GM12878 (cell line): ENCODE data around the gene RPL12. TPM values are rescaled to one million over a fixed set of nuclear protein-coding genes. Genes with fewer than 3 reads are reported as not detected.

Experiments
- ATAC-seq: fragments of 200-7000 bp; cut with Tn5 transposase; 3 replicates; pipeline ENCODE4 v1.9.1; 2020; ENCODE audit warnings: mild to moderate bottlenecking, moderate library complexity
- BruUV-seq: library from RNA; stranded (reverse); fragments of 400-500 nt; replicated peaks from 2 replicates; lab custom pipeline; 2021; lab: Mats Ljungman, UMichigan
- CTCF ChIA-PET: fragments of 300-600 bp; sonication (Branson Sonifier 250); formaldehyde crosslinking; extraction: SDS; loops from one replicate; lab custom pipeline; 2021; ENCODE audit warnings: inconsistent platforms; lab: Yijun Ruan, JAX
- POLR2A ChIA-PET: fragments of 350-600 bp; formaldehyde crosslinking; extraction: SDS; loops from one replicate; lab custom pipeline; 2021; ENCODE audit warnings: inconsistent platforms; lab: Charles Lee
- RAD21 ChIA-PET: fragments of 300-600 bp; sonication (Branson Sonifier 250); formaldehyde crosslinking; loops from one replicate; lab custom pipeline; 2023; ENCODE audit warnings: antibody characterized with exemption; ENCODE audit not compliant: unreplicated experiment; lab: Charles Lee
- SMC1A ChIA-PET: fragments of 300-600 bp; sonication (Branson Sonifier 250); formaldehyde crosslinking; loops from one replicate; lab custom pipeline; 2023; ENCODE audit not compliant: unreplicated experiment, uncharacterized antibody; lab: Charles Lee
- DNase-seq: peaks from one replicate; pipeline ENCODE4 v3.0.0-alpha.2; 2011; ENCODE audit warnings: low read depth, low spot score
- FAIRE-seq: peaks from 3 replicates; lab custom pipeline; 2011; peaks lifted over from hg19 to GRCh38; lab: Jason Lieb, UNC
- H2AFZ ChIP-seq: 2 replicates; pipeline ENCODE4 v1.6.0; 2011; ENCODE audit warnings: low read depth, low read length, control low read depth; ENCODE audit not compliant: control insufficient read depth
- H3K27ac ChIP-seq: 2 replicates; pipeline ENCODE4 v1.5.1; 2011; ENCODE audit warnings: control low read depth; ENCODE audit not compliant: control insufficient read depth, insufficient read depth
- H3K27me3 ChIP-seq, 2 experiments: replicated peaks in 1 of 2; 2 replicates each; pipeline versions ENCODE4 v1.6.0 to v1.6.1; 2011; ENCODE audit warnings: low read length in 1 of 2; ENCODE audit not compliant: control insufficient read depth in 2 of 2, insufficient read depth in 2 of 2
- H3K36me3 ChIP-seq, 2 experiments: 2 replicates each; pipeline ENCODE4 v1.5.1; 2011; ENCODE audit warnings: low read length in 1 of 2; ENCODE audit not compliant: control insufficient read depth in 2 of 2, insufficient read depth in 2 of 2
- H3K4me1 ChIP-seq: 2 replicates; pipeline ENCODE4 v1.6.1; 2011; ENCODE audit warnings: mild to moderate bottlenecking, low read length, moderate library complexity, mixed read lengths; ENCODE audit not compliant: control insufficient read depth, insufficient read depth
- H3K4me2 ChIP-seq: 2 replicates; pipeline ENCODE4 v1.6.0; 2011; ENCODE audit warnings: control low read depth; ENCODE audit not compliant: control insufficient read depth, insufficient read depth
- H3K4me3 ChIP-seq: fragments of 200-600 bp; sonication (generic); 2 replicates; pipeline ENCODE4 v1.5.1; 2016
- H3K79me2 ChIP-seq: 2 replicates; pipeline ENCODE4 v1.6.0; 2011; ENCODE audit warnings: low read length; ENCODE audit not compliant: control insufficient read depth, insufficient read depth
- H3K9ac ChIP-seq: 2 replicates; pipeline ENCODE4 v1.8.0; 2011; ENCODE audit warnings: low read length, control low read depth, mixed read lengths; ENCODE audit not compliant: control insufficient read depth, insufficient read depth
- H3K9me3 ChIP-seq: replicated peaks from 3 replicates; pipeline ENCODE4 v1.5.1; 2011; ENCODE audit warnings: mild to moderate bottlenecking, low read length; ENCODE audit not compliant: control insufficient read depth, insufficient read depth
- H4K20me1 ChIP-seq: 2 replicates; pipeline ENCODE4 v1.6.0; 2011; ENCODE audit not compliant: control insufficient read depth, insufficient read depth
- CEBPB ChIP-seq, 2 experiments: fragments of 150-350 bp in 1 of 2; IDR thresholded peaks; 2 replicates each; pipeline ENCODE4 v1.6.1; 2012 to 2014; ENCODE audit warnings: low read depth in 2 of 2, low read length in 2 of 2, borderline replicate concordance in 1 of 2, inconsistent platforms in 1 of 2
- CREM ChIP-seq: IDR thresholded peaks from 2 replicates; pipeline ENCODE4 v1.6.1; 2014; ENCODE audit warnings: antibody characterized with exemption, low read depth
- EP300 ChIP-seq, 2 experiments: fragments of 150-350 bp in 1 of 2; IDR thresholded peaks; 2 replicates each; pipeline ENCODE4 v1.6.1; 2011 to 2012; ENCODE audit warnings: low read depth in 2 of 2, low read length in 2 of 2, borderline replicate concordance in 1 of 2, improper control_type of control experiment in 1 of 2, inconsistent platforms in 1 of 2; ENCODE audit not compliant: control insufficient read depth in 1 of 2
- FOXK2 ChIP-seq: fragments of 450-650 bp; IDR thresholded peaks from 2 replicates; pipeline ENCODE4 v1.6.1; 2017; ENCODE audit warnings: mild to moderate bottlenecking, moderate library complexity
- POLR2A ChIP-seq: IDR thresholded peaks from 2 replicates; pipeline ENCODE4 v1.6.1; 2011; ENCODE audit warnings: low read depth, mild to moderate bottlenecking, low read length
- POLR2AphosphoS5 ChIP-seq: IDR thresholded peaks from 2 replicates; pipeline ENCODE4 v1.6.1; 2011; ENCODE audit warnings: mild to moderate bottlenecking, low read length, inconsistent platforms
- SPI1 ChIP-seq: IDR thresholded peaks from 2 replicates; pipeline ENCODE4 v1.6.1; 2011; ENCODE audit warnings: low read depth, mild to moderate bottlenecking, low read length, moderate library complexity, borderline replicate concordance; ENCODE audit not compliant: insufficient read depth
- ZNF274 ChIP-seq: IDR thresholded peaks from one replicate; pipeline ENCODE4 v1.8.0; 2011; ENCODE audit not compliant: insufficient read length, insufficient read depth
- WGBS: methylation state at CpG from one replicate; pipeline ENCODE4 v1.1.6; 2016; ENCODE audit warnings: low lambda C conversion rate; ENCODE audit not compliant: insufficient replicate concordance, insufficient coverage; ENCODE audit errors: missing lambda C conversion rate; 5-methylcytosine and 5-hydroxymethylcytosine counted together
- in situ Hi-C: fragments of 300-500 bp; cut with MboI; formaldehyde crosslinking; loops from 9 replicates; pipeline ENCODE4 v1.14.3; 2018; ENCODE audit warnings: mixed read lengths
- intact Hi-C: fragments of 100-400 bp; cut with micrococcal nuclease; formaldehyde crosslinking; loops from one replicate; pipeline ENCODE4 v1.14.2; 2022; ENCODE audit not compliant: unreplicated experiment
- polyA plus RNA-seq, 11 experiments: library from polyadenylated mRNA; depleted of rRNA in 4 of 11; unstranded in 6 of 11; stranded (reverse) in 5 of 11; fragments of >200 nt; fragmentation: Nextera tagmentation in 4 of 11; fragmentation: Illumina TruSeq in 1 of 11; extraction: Ambion mirVana in 4 of 11; extraction: Trizol in 1 of 11; gene quantifications; 1 replicate in 1 of 11; 2 replicates in 10 of 11; pipeline versions ENCODE4 v1.2.1 to v1.2.3, GENCODE V29; 2011 to 2016; ENCODE audit warnings: inconsistent platforms in 2 of 11, missing spikeins in 2 of 11, low read depth in 1 of 11
- total RNA-seq, 4 experiments: library from RNA; depleted of rRNA in 3 of 4; stranded (reverse); fragments of >200 nt in 3 of 4; fragmentation: Illumina TruSeq in 1 of 4; extraction: Trizol in 1 of 4; gene quantifications; 2 replicates each; pipeline versions ENCODE4 v1.2.1 to v1.2.3, GENCODE V29; 2013 to 2021
- TF ChIP-seq, protein P1 (sequence below): IDR thresholded peaks from 2 replicates; pipeline ENCODE4 v1.6.1; 2011; ENCODE audit warnings: borderline replicate concordance, low read depth, mild to moderate bottlenecking, moderate library complexity, low read length; ENCODE audit not compliant: insufficient read depth, poor library complexity, severe bottlenecking

RPL12 gene
- total and polyA plus RNA-seq, 10 of the 15 experiments (the other 5 are each of a cell fraction or from before 2014, with no cell fraction given), result 961 to 5,544 (median 2,858) TPM

DNA sequence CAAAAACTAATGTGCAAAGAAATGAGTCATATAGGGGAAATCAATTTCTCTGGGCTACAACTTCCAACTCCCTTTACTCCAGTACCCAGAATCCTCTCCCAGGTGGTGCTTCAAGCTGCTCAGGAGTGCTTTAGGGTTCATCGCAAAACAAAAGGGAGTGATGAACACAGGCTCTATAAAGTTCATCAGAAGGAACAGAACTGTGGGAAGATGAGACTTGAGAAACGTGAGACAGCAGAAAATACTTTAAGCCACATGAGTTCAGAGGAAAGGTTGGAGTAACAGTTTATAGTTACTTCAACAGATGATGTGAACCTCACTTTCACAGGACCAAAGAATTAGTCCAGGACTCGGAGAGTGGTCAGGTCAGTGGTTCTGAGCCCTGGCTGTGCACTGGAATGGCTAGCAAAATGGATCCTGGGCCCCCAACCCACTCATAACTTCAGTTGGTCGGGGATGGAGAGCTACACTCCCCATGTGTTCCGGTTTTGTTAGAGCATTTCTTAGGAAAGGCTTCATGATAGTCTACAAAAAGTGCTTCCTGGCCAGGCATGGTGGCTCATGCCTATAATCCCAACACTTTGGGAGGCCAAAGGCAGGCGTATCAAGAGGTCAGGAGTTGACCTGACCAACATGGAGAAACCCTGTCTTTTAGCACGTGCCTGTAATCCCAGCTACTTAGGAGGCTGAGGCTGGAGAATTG, 4.3 kb downstream of the RPL12 start:
- Histone ChIP-seq H3K36me3 (peaks cover 20 to 62% of the 10 kb centered on the region in 2 experiments), H3K4me3 (no peak overlapping the region), H2AFZ (no peak overlapping the region), H3K4me1 (no peaks in the 10 kb centered on the region), H3K9ac (no peak overlapping the region), H4K20me1 (peaks cover 11% of the 10 kb centered on the region), H3K27ac (no peak overlapping the region), H3K9me3 (peaks cover 11% of the 10 kb centered on the region), H3K79me2 (peaks cover 43% of the 10 kb centered on the region), H3K27me3 (no peaks in the 10 kb centered on the region), H3K4me2 (no peak overlapping the region)
- ChIA-PET RAD21 (no interaction called here), CTCF (interaction anchor here (0.9 to 1.6 kb wide), 2 partner anchors 8 to 31 kb away, joined by 3 to 4 read pairs; no protein-coding TSS in a partner anchor), POLR2A (no interaction called here), SMC1A (interaction anchor here (1.5 kb wide), 1 partner anchor 13 kb away, joined by 3 read pairs; no protein-coding TSS in a partner anchor)
- BruUV-seq, result no TSS peak
- in situ Hi-C loops, result no loop called here
- ATAC-seq, result no peak
- no peak for DNase-seq
- TF ChIP-seq POLR2AphosphoS5, result peak; percentile 26
- TF ChIP-seq POLR2A, result 0 out of 2 replicates have a peak, but pooled peaks have one; percentile 28
- TF ChIP-seq SPI1, result no peak
- no peak for FAIRE-seq
- WGBS, result 73% methylated on average over 7 of the region's 7 CpGs
- intact Hi-C loops, result no loop called here

DNA sequence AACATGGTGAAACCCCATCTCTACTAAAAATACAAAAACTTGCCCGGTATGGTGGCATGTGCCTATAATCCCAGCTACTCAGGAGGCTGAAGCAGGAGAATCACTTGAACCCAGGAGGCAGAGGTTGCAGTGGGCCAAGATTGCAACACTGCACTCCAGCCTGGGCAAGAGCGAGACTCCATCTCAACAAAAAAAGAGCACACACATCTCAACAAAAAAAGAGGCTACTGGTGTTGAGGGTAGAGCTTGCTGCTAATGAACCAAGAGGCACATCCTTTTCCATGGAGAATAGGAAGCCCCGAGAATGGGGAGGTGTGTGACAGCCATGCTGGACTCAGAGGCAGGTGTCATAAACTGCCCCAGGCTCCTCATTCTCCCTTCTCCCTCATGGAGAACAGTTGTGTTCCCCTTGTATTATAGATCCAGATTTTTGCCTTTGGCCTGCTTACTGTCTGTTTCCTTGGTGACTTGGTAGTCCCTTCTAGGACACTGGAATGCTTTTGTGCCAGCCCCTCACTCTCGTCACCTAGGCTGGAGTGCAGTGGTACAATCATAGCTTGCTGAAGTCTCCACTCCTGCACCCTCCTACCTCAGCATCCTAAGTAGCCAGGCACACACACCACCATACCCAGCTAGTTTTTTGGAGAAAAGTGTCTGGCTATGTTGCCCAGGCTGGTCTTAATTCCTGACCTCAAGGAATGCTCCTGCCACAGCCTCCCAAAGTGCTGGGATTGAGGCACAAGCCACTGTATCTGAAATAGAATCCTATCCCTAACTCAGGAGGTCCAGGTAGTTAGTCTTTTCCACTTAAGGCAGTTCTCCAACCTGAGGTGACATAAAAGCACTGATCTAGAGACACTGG, 5.1 kb downstream of the RPL12 start:
- H3K36me3 ChIP-seq, result peaks cover 20 to 62% of the 10 kb centered on the region in 2 experiments
- ChIA-PET CTCF (interaction anchor here (0.9 to 1.6 kb wide), 2 partner anchors 9 to 31 kb away, joined by 3 to 4 read pairs; no protein-coding TSS in a partner anchor), POLR2A (no interaction called here), RAD21 (no interaction called here), SMC1A (no interaction called here)
- no peak overlapping the region for H2AFZ ChIP-seq
- H3K27ac ChIP-seq, result no peak overlapping the region
- FAIRE-seq (no peak), DNase-seq (no peak), ATAC-seq (no peak)
- no peaks in the 10 kb centered on the region for H3K4me1 ChIP-seq
- H3K4me2 ChIP-seq, result no peak overlapping the region
- WGBS, result 48% methylated on average over 4 of the region's 4 CpGs
- BruUV-seq, result no TSS peak
- in situ Hi-C loops (no loop called here), intact Hi-C loops (no loop called here)
- H3K9ac ChIP-seq, result no peak overlapping the region
- no peaks in the 10 kb centered on the region for H3K27me3 ChIP-seq
- H4K20me1 ChIP-seq, result peaks cover 11% of the 10 kb centered on the region
- H3K79me2 ChIP-seq, result peaks cover 36% of the 10 kb centered on the region
- peaks cover 11% of the 10 kb centered on the region for H3K9me3 ChIP-seq
- no peak overlapping the region for H3K4me3 ChIP-seq
- TF ChIP-seq FOXK2 (no peak), EP300 (IDR thresholded peaks at IDR 0.05; ENCODE audit: borderline replicate concordance in 1 of 2, control insufficient read depth in 1 of 2, low read depth in 2 of 2, low read length in 2 of 2) (no peak), CREM (no peak), ZNF274 (no peak), CEBPB (IDR thresholded peaks at IDR 0.05; ENCODE audit: borderline replicate concordance in 1 of 2, low read depth in 2 of 2, low read length in 2 of 2) (no peak)
- TF ChIP-seq, protein P1, sequence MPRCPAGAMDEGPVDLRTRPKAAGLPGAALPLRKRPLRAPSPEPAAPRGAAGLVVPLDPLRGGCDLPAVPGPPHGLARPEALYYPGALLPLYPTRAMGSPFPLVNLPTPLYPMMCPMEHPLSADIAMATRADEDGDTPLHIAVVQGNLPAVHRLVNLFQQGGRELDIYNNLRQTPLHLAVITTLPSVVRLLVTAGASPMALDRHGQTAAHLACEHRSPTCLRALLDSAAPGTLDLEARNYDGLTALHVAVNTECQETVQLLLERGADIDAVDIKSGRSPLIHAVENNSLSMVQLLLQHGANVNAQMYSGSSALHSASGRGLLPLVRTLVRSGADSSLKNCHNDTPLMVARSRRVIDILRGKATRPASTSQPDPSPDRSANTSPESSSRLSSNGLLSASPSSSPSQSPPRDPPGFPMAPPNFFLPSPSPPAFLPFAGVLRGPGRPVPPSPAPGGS, result peak; percentile 49
